Measurements from ENCODE around the gene PLCXD3. TPM values are rescaled to one million over a fixed set of nuclear protein-coding genes. Genes with fewer than 3 reads are reported as not detected.

Gene PLCXD3
- total and polyA plus RNA-seq, 12 donors, result 0.72 to 48.7 (median 15.4) TPM

DNA sequence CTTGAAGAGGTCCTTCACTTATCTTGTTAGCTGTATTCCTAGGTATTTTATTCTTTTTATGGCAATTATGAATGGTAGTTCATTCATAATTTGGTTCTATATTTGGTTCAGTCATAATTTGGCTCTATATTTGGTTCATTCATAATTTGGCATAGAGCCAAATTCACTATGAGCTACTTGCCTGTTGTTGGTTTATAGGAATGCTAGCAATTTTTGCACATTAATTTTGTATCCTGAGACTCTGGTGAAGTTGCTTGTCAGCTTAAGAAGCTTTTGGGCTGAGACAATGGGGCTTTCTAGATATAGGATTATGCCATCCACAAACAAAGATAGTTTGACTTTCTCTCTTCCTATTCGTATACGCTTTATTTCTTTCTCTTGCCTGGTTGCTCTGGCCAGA is 142.2 kb downstream of the PLCXD3 start:
- Histone ChIP-seq H3K4me1 (replicated peaks in 1 of 2) (peaks cover 0 to 5% of the 10 kb centered on the region in 2 donors), H3K4me3 (no peak overlapping the region), H3K27me3 (no peaks in the 10 kb centered on the region), H3K27ac (no peak overlapping the region), H3K36me3 (replicated peaks in 1 of 2) (no peaks in the 10 kb centered on the region), H3K9me3 (replicated peaks in 1 of 3) (no peaks in the 10 kb centered on the region)
- intact Hi-C loops (cut with DNase I), result no loop called here
- TF ChIP-seq, protein P1, sequence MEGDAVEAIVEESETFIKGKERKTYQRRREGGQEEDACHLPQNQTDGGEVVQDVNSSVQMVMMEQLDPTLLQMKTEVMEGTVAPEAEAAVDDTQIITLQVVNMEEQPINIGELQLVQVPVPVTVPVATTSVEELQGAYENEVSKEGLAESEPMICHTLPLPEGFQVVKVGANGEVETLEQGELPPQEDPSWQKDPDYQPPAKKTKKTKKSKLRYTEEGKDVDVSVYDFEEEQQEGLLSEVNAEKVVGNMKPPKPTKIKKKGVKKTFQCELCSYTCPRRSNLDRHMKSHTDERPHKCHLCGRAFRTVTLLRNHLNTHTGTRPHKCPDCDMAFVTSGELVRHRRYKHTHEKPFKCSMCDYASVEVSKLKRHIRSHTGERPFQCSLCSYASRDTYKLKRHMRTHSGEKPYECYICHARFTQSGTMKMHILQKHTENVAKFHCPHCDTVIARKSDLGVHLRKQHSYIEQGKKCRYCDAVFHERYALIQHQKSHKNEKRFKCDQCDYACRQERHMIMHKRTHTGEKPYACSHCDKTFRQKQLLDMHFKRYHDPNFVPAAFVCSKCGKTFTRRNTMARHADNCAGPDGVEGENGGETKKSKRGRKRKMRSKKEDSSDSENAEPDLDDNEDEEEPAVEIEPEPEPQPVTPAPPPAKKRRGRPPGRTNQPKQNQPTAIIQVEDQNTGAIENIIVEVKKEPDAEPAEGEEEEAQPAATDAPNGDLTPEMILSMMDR (IDR thresholded peaks at IDR 0.05), result no peak
- no peak for TF ChIP-seq POLR2A (IDR thresholded peaks at IDR 0.05)
- DNase-seq, result no peak
- WGBS, 4 donors, result 76 to 95% (median 88%) methylated on average over 2 of the region's 2 CpGs

DNA sequence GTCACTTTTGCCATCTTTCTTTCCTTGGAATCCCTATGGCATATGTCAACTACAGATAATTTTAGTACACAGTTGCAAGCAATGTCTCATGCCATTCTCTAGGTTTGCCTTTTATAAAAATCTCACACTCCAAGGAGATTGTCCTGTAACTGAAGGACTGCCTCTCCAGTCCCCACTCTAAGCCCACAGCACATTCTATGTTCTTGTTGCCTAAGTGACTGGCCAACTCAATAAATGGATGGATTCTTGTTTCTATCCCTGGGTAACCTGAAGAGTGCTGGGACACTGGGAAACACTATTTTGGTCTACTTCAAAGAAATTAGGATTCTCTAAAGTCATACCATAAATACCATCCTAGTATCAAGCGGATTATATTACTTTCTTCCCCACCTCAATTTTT is 145.0 kb downstream of the PLCXD3 start:
- no peaks in the 10 kb centered on the region for H3K4me1 ChIP-seq (replicated peaks in 1 of 2)
- intact Hi-C loops (cut with DNase I), result no loop called here
- H3K9me3 ChIP-seq (replicated peaks in 1 of 3), result no peaks in the 10 kb centered on the region
- no peak for DNase-seq
- TF ChIP-seq, protein P1 (IDR thresholded peaks at IDR 0.05), result no peak
- TF ChIP-seq POLR2A (IDR thresholded peaks at IDR 0.05), result no peak
- H3K4me3 ChIP-seq, result no peak overlapping the region
- H3K36me3 ChIP-seq (replicated peaks in 1 of 2), result no peaks in the 10 kb centered on the region
- WGBS, 4 donors, result 0 to 62% (median 5%) methylated on average over 1 of the region's 1 CpG
- H3K27ac ChIP-seq, result no peak overlapping the region
- no peaks in the 10 kb centered on the region for H3K27me3 ChIP-seq

DNA sequence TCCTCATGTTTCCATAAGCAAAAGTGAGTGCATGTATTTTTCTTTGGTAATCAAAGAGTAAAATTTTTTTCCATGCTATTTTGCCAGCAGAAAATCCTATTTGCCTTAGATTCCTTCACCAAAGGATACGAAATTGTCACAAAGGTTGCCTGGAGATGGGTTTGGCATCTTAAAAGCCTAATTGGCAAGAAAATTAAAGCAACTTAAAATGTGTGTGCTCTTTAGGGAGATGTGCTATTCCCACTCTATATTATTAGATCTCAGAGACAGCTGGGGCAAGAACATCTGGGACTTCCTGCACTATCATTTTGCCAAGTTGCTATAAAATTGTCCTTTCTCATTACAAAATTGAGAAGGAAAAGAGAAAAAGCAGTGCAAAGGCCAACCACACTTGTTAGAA is 146.1 kb downstream of the PLCXD3 start:
- Histone ChIP-seq H3K4me1 (replicated peaks in 1 of 2) (no peaks in the 10 kb centered on the region), H3K9me3 (replicated peaks in 1 of 3) (no peaks in the 10 kb centered on the region), H3K27ac (no peak overlapping the region), H3K27me3 (no peaks in the 10 kb centered on the region), H3K36me3 (replicated peaks in 1 of 2) (no peaks in the 10 kb centered on the region), H3K4me3 (no peak overlapping the region)
- 26 to 53% (median 47%) methylated on average over 1 of the region's 1 CpG for WGBS, 4 donors
- TF ChIP-seq, protein P1 (IDR thresholded peaks at IDR 0.05), result no peak
- TF ChIP-seq POLR2A (IDR thresholded peaks at IDR 0.05), result no peak
- intact Hi-C loops (cut with DNase I), result no loop called here
- DNase-seq, result no peak

DNA sequence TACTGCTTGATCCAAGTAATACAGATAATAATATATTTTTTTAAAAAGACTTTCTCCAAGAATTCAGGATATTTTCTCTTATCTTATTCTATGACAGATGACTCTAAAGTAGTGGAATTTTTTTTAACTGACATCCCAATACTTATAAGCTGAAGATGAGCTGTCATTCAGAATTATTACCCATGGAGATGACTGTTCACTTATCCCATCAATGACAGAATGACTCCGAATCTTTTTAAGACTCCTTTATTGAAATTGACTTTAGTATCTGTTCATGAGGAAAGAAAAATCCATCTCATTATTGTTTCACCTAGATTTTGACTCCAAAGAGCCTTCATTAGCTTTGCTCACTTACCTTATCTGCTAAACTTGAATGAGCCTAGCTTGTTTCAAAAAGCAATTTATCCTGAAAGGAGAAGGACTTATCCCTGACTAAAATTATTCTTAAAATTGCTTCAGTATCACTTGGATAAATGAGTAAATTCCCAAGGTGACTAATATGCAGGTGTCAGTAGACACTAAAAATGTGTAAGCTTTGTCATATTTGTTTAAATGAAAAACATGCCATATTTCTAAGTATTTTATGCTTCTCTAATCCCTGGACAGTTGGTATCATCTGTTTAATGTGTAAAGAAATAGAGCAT is 146.9 kb downstream of the PLCXD3 start:
- no peak for DNase-seq
- intact Hi-C loops (cut with DNase I), result no loop called here
- H3K27me3 ChIP-seq, result no peaks in the 10 kb centered on the region
- no peak overlapping the region for H3K27ac ChIP-seq
- H3K36me3 ChIP-seq (replicated peaks in 1 of 2), result no peaks in the 10 kb centered on the region
- H3K4me3 ChIP-seq, result no peak overlapping the region
- WGBS, 4 donors, result 65 to 77% (median 71%) methylated on average over 1 of the region's 1 CpG
- no peaks in the 10 kb centered on the region for H3K4me1 ChIP-seq (replicated peaks in 1 of 2)
- TF ChIP-seq POLR2A (IDR thresholded peaks at IDR 0.05), result no peak
- TF ChIP-seq, protein P1 (IDR thresholded peaks at IDR 0.05), result no peak
- no peaks in the 10 kb centered on the region for H3K9me3 ChIP-seq (replicated peaks in 1 of 3)
